Measurements from ENCODE around the gene SGTA.
"Not testable (repeated sequence)": the region's sequence is repeated elsewhere in the genome, so short reads cannot be mapped to it uniquely, and the experiment has no call there.

The SGTA gene

DNA sequence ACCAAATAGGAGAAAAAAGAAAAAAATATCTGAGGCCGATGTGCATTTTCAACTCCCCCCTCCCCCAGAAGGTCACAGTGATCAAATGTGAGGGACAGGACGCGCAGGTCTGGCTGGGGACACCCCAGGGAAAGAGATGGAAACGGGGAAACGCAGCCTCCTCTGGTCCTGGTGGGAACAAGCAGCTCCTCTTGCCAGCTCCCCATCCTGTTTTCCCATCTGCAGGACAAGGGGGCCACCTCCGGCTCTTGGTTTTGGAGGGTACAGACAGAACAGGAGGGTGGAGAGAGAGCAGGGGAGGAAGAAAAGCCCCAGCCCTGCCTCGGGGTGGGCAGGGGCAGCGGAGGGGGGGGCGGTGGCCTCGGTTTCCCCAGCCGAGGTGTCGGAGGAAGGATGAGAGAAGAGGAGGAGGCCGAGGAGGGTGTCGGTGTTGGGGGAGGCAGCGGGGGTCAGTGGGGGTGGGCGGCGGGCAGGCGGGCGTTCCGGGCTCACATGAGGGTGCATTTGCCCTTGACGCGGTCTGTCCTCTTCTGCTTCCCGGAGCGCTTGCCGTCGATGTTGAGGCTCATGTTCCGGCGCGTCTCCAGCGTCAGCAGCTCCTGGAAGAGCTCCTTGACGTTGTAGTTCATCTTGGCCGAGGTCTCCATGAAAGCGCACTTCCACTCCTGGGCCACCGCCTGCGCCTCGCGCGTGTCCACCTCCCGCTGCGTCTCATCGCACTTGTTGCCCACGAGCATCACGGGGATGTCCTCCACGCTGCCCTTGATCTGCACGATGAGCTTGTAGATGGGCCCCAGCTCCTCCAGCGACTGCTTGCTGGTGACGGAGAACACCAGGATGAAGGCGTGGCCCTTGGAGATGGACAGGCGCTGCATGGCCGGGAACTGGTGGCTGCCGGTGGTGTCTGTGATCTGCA lies 66.1 kb downstream of the SGTA start:
- in situ Hi-C loops (cut with MboI; ENCODE audit: low sequenced_read_pairs): no loop called here

DNA sequence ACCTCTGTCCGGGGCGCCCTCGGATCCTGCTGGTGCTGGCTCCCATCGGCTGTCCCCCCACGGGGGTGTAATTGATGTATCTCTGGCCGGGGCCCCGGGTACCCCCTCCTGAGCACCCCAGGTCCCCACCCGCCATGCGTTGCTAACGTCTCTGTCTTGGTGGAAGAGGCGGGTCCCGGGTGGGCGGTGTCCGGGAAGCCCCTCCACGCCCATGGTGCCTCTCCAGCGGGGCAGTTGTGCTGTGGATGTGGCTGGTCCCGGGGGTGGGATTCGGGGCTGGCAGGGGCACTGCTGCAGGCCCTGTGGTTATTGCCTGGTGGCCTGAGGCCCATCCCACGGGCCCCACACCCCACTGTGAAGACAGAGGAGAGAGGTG lies 66.8 kb downstream of the SGTA start:
- in situ Hi-C loops (cut with MboI; ENCODE audit: low sequenced_read_pairs): no loop called here

DNA sequence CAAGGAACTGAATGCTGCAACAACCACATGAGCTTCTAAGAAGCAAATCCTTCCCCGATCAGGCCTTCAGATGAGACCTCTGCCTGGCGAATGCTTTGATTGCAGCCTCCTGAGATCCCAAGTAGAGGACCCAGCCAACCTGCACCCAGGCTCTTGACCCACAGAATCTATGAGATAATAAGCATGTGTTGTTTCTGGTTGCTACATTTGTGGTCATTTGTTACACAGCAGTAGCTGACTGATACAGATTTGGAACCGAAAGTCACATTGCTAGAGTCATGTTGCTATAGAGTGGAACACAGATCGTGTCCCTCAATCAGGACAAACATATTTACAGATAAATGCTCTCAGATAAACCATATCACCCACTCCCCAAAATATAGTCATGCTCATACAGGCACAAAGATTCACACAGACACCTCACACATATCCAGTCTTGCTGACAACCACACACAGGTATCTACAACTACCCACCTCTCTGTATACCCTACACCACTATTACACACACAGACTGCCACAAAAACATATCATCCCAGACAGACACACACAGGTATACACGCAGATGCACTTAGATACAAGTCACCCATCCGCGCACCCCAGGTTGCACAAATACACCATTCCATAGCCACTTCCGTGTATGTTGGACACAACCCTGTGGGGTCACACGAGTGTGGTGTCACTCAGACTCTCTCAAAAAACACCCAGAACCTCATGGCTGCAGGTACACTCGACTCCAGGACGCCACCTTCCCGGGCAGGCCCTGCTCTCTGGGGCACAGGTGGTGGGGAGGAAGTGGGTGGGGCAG lies 67.4 kb downstream of the SGTA start:
- in situ Hi-C loops (cut with MboI; ENCODE audit: low sequenced_read_pairs): no loop called here

DNA sequence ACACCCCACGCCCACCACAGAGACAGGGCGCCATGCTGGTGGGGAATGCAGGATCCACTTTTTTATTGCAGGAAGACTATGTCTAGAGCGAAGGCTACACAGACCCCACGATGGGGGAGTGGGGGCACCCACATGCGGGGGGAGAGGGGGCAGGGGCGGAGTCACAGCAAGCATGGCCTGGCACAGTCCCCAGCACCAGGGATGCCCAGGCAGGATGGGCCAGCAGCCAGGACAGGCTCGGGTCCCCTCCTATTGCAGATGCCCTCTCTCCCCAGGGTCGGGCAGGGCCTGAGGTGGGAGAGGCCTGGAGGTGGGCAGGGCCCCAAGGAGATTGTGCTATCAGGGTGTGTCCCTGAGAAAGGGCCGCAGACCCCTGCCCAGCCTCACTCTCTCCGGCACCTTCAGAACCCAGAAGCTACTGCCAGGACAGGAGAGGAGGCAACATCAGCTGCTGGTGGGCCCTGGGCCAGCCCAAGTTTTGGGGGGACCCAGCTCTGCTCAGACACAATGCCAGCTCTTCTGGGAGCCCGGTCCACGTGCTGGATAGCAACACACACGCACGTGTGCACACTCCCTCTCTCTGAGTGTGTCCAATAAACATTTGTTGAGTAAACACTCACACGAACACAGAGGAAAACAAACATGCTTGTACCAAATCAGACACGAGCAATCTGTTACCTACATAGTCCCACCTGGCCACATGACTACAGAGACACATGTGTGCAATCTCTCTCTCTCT lies 68.4 kb downstream of the SGTA start:
- in situ Hi-C loops (cut with MboI; ENCODE audit: low sequenced_read_pairs): no loop called here

DNA sequence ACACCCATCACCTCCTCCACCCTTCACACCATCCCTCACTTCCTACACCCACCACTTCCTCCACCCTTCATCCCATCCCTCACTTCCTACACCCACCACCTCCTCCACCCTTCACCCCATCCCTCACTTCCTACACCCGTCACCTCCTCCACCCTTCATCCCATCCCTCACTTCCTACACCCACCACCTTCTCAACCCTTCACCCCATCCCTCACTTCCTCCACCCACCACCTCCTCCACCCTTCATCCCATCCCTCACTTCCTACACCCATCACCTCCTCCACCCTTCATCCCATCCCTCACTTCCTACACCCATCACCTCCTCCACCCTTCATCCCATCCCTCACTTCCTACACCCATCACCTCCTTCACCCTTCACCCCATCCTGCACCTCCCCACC lies 69.0 kb downstream of the SGTA start:
- in situ Hi-C loops (cut with MboI; ENCODE audit: low sequenced_read_pairs): not testable (repeated sequence)

DNA sequence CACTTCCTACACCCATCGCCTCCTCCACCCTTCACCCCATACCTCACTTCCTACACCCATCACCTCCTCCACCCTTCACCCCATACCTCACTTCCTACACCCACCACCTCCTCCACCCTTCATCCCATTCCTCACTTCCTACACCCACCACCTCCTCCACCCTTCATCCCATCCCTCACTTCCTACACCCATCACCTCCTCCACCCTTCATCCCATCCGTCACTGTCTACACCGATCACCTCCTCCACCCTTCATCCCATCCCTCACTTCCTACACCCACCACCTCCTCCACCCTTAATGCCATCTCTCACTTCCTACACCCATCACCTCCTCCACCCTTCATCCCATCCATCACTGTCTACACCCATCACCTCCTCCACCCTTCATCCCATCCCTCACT lies 69.9 kb downstream of the SGTA start:
- in situ Hi-C loops (cut with MboI; ENCODE audit: low sequenced_read_pairs): not testable (repeated sequence)

DNA sequence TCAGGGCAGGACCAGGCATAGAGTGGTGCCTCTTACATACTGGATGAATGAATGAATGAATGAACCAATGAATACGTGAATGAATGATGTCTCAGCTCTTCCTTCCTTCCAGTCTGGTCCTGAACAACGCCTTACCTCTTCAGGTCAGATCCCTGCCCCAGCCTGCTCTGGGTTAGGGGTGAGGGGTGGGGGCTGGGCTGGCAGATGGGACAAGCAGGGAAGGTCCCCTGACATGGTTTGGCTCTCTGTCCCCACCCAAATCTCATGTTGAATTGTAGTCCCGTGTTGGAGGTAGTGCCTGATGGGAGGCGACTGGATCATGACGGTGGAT lies 71.2 kb downstream of the SGTA start:
- in situ Hi-C loops (cut with MboI; ENCODE audit: low sequenced_read_pairs): no loop called here

DNA sequence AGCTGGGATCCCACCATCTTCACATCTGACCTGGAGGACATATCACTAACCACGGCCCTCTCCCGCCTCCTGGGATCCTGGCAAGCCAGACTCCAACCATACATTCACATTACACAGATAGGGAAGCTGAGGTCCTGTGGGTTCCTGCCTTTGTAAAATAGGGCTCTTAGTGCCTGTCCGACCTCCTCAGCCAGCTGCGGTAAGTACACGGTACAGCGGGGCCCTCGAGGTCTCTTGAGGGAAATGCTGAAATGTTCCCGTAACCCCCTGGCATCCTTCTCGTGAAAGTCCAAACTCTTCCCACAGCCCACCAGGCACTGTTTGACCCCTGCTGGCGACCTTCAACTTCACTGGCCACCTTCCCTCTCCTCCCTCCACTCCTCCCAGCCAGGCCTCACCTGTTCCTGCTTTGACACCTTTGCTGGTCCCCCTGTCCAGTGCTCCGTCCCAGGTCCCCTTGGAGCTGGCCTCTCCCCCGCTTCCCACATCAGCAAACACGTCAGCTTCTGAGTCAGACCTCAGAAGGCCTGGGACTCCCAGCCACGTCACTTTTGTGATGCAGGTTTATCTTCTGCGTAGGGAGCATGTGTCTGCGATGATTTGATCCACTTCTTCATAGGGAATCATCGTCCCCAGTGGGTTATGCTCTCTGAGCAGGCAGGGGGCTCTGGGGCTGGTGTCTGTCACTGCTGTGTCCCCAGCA lies 71.8 kb downstream of the SGTA start:
- in situ Hi-C loops (cut with MboI; ENCODE audit: low sequenced_read_pairs): no loop called here

DNA sequence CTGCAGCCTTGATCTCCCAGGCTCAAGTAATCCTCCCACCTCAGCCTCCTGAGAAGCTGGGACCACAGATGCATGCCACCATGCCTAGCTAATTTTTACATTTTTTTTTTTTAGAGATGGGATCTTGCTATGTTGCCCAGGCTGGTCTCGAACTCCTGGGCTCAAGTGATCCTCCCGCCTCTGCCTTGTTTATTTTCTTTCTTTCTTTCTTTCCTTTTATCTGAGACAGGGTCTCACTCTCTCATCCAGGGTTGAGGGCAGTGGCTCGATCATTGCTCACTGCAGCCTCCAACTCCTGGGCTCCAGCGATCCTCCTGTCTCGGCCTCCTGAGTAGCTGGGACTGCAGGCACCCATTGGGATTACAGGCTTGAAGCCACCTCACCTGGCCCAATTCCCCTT lies 76.8 kb downstream of the SGTA start:
- in situ Hi-C loops (cut with MboI; ENCODE audit: low sequenced_read_pairs): no loop called here
